Tibial nerve (tissue), 4 donors: ENCODE data around the gene IL36RN.

Experiments used
- CTCF ChIP-seq, 5 experiments: fragments of 200-600 bp in 3 of 5; fragments of 450-650 bp in 2 of 5; sonication (generic) in 3 of 5; IDR thresholded peaks; one replicate each; pipeline ENCODE4 v1.5.1; 2016 to 2019; ENCODE audit warnings: antibody characterized with exemption in 5 of 5, mild to moderate bottlenecking in 3 of 5, moderate library complexity in 2 of 5
- EP300 ChIP-seq, 2 donors: sonication (generic); formaldehyde crosslinking; IDR thresholded peaks; one replicate each; pipeline ENCODE4 v1.6.1; 2017; ENCODE audit warnings: antibody characterized with exemption in 2 of 2, mild to moderate bottlenecking in 1 of 2
- POLR2A ChIP-seq, 2 donors: fragments of 450-650 bp; IDR thresholded peaks; one replicate each; pipeline ENCODE4 v1.6.1; 2017; ENCODE audit warnings: antibody characterized with exemption in 2 of 2, mild to moderate bottlenecking in 2 of 2, moderate library complexity in 2 of 2

DNA sequence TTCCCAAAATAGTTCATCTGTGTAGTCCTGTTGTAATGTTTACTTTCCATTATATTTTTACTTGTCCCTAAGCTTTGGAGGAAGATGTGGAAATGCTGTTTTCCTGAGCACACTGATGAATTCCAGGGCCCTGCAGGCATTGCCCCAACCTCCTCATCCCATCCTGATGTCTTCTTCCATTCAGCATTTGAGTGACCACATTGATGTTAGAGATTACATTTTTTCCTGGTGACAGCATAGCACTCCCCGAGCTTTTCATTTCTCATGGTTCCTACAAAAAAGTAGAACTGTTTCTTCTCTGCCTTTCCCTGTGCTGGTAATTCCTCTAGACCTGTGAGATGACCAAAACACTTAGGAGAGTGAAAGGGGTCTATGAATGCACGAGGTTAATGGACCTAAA lies 48.9 kb upstream of the IL36RN start:
- TF ChIP-seq CTCF (IDR thresholded peaks at IDR 0.05) (no peak), POLR2A (IDR thresholded peaks at IDR 0.05) (no peak), EP300 (IDR thresholded peaks at IDR 0.05) (no peak)
